SKM-1 treated with dmso at 0.1 percent for 144 hours (cell line): ENCODE measurements around the gene HSPA12B.

Experiments used
- DNase-seq: peaks from one replicate; lab custom pipeline; 2025; ENCODE audit not compliant: unreplicated experiment; lab: John Stamatoyannopoulos, UW

The HSPA12B gene

DNA sequence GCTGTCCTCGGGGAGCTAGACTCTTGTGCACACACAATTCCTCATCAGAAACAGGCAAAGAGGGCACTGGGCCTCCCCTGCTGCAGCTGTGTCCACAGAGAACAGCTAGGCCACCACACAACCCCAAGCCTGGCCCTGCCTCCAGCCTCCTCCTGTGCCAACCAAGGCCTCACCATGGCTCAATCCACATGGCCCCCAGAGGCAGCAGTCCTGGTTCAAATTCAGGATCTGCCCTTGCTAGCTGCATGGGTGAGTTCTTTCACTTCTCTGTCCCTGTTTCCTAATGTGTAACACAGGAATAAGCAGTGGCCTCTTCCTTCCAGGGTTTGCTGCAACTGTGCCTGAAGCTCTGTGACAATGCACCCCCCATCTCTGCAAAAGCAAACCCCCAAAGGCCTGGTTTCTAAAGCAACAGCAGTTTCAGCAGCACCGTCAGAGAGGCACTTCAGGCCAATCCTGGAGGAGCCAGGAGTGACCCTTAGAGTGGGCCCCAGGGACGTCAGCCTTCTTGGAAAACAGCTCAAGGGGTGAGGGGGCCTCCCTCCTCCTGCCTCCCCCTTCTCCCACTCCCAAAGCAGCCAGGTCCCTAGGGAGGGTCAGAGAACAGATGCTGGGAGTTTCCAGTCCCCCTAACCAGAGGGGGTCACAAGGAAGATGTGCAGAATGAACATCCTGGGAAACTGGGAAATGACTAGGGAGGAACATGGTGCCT, 32.8 kb downstream of the HSPA12B start:
- DNase-seq: no peak

DNA sequence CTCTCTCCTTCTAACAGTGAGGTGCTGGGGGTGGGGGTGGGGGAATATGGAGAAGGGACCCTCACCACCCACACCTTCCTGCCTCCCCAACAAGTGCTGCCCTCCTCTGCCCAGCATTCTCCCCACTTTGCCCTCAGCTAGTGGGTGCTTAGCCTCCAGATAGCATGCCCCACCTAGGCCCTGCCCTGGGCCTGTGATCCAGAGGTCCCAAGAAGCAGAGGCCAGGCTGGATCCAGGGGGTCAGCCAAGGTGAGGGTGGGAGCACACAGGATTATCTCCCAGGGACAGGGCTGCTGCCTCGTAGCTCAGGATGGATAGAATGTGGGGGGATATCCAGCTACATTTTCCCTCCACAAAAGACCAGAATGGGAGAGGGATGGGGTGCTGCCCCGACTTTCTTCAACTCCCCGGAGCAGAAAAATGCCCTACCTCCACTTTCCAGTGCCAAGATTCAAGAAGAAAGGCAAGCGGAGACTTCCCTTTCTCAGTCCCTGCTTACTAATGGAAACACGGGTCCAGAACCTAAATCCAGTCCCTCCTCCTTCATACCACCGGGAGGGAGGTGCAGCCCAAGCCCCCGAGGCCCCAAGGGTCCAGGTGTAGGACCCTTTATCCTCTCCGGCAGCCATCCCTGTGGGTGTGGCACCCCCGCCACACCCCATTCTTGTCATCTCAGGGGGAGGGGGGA, 34.1 kb downstream of the HSPA12B start:
- DNase-seq: no peak

DNA sequence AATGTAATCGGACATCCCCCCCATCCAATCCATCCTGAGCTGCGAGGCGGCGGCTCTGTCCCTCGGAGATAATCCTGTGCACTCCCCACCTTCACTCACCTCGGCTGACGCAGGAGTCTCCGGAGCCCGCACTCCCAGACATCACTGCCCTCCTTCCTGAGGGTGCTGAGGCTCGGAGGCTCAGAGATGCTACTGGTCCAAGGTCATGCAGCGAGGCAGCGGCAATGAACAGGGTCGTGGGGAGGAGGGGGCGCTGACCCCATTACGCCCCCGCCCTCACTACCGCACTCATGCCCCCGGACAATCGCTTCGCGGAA, 34.6 kb downstream of the HSPA12B start:
- no peak for DNase-seq

DNA sequence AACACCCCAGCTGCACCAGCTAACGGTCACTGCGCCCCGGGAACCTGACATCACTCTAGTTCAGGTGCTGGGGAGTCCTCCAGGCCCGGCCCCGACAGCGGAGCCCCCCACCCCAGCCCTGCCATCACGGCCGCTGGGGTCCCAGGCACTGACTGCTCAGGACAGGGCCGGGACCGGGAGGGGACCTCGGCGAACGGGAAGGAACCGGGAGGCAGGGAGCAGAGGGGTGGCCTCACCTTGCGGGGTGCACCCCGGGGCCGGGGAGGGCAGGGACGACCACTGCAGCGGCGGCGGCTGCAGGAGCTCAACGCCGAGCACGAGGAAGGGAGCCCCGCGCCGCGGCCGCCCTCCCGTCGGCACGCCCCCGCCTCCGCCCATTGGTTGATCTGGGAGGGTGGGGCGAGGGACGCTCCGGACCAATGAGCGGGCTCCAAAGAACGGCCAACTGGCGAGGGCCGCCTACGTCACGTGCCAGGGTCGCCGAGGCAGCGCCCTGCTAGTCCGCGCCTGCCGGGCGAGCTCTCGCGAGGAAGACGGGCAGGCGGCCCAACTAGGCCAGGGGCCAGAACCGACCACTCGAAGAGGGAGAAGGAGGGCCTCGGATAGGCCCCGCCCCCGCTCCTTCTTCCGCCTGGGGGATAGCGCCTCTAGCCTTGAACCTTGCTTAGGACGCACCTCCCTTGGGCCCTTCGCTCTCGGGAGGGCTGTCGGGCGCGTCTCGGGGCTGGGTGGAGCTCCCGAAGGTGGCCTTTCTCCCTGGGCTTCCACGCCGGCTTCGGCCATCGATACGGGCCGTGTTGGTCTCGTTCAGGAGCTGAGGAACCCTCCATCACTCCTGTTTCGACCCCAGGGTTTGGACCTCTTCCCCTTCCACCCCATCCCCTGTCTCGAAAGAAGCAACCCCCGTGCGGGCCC, 35.2 kb downstream of the HSPA12B start, which contains the start of gene ADISSP:
TSS of gene ADISSP (minus strand) at position 327 of the 915 bp plus-strand sequence. CDS start 7,653 bp downstream, outside the sequence.
- DNase-seq: peak; percentile 75

DNA sequence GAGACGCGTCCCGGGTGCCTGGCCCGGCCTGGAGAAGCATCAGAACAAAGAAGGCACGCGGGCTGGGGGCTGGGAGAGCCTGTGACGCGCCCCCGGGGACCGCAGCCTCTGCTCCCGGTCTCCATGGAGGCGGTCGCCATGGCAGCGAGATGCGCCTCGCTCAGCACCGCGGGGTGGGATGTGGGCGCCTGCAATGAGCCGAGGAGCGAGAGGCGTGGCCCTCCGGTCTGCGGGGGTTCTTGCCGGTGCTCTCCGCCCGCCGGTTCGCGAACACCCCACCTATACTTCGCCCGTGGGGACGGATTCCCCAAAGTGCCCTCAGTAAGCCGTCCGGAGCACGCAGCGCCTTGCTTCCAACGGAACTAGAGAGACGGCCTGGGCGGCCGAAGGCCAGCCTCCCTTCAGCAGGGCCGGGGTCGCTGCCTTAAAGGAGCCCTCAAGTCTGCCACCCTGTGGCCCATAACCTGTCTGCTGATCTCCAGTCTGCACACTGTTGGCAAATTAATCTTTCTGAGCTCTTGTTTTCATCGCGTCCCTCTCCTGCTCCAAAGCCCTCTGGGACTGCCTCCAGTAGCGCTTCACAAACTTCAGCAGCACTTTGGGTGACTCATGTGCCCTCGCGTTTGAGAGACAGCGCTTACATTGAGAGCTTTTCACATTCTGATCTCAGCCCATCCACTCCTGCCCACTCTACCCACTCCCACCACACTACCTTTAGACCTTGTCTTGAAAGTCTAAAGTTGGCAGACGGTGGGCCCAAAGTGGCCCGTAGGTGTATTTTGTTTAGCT, 36.1 kb downstream of the HSPA12B start:
- peak; percentile 44 for DNase-seq

DNA sequence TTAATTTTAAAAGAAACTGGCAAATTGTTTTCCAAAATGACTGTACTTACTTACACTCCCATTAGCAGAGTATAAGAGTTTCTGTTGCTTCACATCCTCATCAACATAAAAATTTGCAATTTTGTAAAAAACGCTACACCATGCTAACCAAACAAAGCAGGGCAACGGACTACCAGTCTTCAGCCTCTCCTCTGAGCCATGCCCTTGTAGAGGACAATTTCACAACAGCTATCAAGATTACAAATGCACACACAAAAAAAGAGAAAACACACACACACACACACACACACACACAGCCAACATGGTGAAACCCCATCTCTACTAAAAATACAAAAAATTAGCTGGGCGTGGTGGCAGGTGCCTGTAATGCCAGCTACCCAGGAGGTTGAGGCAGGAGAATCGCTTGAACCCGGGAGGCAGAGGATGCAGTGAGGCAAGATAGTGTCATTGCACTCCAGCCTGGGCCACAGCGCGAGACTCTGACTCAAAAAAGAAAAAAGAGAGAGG, 39.1 kb downstream of the HSPA12B start:
- no peak for DNase-seq

DNA sequence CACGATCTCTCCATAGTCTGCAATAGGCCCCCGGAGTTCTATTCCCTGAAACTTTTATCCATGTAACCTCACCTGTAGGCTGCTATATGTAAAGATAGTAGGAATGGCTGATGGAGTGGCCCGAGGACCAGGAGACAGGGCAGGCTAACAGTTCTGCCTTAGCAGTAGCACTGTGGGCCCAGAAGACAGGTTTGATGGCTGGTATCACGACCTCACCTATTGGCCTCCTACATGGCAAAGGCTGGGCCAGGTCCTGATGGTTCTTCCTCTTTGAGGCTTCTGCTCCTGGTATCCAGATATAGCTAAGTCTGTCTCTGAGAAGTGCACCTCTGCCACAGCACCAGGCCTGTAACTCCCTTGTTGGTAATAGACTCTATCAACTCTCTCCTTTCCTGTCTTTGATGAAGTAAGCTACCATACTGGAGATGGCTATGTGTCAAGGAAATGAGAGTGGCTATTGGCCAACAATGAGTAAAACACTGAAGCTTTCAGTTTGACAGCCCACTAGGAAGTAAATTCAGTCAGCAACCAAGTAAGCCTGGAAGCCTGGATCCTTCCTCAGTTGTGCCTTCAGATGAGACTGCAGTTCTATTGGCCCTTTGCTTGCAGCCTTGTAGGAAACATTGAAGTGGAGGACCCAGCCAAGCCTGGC, 43.1 kb downstream of the HSPA12B start:
- DNase-seq: no peak

DNA sequence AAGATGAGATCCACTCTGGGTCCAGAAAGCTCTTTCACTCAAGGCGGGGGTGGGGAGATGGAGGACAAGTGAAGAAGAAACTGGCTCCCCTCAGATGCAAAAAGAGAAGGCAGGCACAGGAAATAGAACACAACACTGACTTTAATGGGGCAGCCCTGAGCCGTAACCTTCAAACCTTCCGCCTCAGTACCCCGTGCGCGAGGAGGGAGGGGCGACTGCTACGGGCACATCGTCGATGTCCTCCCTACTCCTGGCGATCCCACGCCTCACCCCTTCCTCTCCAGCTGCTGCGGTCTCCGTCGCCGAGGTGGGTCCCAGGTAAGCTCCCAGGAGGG, 44.9 kb downstream of the HSPA12B start:
- no peak for DNase-seq

DNA sequence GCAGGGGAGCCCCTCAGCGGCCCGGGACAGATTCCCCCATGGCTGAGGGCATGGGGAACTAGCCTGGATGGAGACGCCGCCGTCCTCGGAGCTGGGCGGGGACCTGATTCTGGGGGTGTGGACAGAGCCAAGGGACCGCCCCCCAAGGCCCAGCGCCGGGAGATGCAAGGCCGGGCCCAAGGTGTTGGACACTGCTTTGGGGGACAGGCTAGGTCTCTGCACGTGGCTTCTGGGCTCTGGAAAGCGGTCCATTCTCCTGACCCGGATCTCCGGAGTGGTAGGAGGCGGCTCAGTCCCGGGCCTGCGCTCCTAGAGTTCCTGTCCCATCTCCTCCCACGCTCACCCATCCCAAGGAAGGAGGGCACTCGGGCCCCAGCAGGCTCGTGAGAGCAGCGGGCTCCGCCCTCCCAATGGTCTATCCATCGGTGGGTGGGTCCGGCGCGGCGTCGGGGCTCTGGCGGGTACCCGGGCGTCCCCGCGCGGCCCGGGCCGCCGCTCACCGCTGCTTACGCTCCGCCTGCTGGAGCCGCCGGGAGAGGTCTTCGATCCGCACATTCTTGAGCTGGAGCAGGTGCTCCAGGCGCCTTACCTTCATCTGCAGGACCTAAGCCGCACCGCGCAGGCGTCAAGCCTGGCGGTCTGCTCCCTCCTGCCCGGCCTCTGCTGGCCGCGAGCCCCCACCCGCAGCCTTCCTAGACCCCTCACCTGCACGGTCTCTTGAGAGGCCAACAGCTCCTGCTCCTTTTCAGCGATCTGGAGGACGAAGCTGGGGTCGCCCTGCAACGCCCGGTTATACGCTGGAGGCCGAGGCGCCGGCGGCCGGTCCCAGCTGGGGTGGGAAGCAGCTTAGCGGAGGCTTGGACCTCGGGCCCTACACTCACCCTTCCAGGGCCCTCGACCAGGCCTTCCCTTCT, 45.5 kb downstream of the HSPA12B start:
- DNase-seq: no peak

DNA sequence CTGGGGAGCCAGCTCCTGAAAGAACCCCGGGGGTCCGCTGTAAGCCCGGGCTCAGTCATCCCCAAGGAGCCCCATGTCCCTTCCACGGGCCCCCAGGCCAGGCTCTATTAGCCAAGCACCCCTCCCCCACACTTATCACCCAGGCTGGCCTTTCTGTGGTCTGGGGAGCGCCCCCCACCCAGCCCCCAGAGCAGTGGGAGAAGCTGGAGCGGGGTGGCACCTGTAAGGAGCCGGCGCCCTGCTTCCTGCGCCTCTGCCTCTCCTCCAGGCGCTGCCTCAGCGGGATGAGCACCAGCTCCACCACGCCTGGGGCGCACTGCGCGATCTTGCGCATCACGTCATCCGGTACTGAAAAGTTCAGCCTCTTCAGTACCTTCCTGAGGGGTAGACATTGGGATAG, 46.5 kb downstream of the HSPA12B start:
- DNase-seq: no peak

DNA sequence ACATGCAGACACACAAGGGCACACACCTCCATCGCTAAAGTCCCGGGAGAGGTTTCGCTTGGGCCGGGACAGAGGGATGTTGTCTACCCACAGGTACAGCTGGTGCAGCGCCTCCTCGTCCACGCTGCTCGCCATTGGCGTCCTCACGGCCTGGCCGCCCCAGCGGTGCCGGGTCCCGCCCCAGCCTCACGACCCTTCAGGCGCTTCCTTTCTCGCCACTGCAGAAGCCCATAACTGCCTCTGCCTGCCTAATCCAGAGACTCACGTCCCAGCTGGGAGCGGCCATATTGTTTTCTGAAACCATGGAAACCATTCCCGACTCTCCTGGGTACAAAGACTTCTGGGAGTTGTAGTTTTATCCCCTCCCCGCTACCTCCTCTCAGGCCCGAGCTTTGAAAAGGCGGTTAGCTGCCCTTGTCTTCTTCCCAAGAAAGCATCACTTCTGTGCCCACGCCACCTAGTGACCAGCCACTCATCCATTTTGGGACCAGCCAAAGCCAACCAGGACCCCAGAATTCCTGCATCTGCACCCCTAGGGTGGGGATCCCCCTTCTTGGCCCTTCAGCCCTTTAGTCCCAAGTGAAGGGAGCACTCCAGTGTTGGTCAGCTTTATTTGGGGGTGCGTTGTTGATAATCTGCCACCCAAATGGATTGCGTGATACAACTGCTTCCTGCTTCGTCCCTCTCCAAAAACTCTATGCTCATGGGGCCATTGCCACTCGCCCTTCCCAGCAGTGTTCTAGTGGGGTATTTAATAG, 48.8 kb downstream of the HSPA12B start, which contains the start of gene SPEF1:
TSS of gene SPEF1 (minus strand) at position 296 of the 758 bp plus-strand sequence. CDS start at position 135, 161 bp downstream.
- DNase-seq: peak; percentile 58

DNA sequence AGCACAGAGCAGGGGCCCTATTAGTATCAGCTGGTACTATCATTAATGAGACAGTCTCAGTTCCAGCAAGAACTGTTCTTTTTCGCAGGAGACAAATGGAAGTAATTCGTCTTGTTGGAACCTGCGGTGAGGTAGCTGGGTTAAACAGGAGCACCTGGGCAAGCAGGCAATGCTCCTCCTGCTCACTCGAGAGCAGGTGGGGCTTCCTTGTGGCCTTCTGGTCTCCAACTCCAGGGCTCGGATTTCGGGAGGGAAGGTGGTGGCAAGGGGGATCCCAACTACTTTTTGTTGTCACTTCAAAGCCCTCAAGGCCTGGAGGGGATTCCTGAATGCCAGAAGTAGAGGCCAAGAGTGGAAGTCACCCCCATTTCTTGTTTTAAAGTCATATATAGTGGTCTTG, 50.1 kb downstream of the HSPA12B start:
- no peak for DNase-seq

DNA sequence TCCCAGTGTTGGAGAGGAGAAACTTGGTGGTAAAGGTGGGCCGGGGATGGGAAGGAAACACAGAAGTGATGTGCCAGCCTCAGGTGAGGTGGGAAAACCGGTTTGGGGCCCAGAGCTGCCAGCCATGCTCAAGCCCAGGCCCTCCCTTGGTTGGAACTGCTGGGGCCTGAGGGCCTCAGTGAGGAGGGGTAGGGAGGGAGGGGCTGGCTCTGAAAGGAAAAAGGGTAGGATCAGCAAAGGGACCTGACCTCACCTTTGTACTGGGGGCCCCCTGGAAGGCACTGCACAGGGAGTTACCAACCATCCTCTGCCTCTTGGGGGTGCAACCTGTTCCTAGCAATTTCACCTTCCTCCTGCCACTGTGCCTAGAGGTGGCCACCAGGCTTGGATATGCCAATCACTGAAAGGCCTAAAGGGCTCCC, 50.6 kb downstream of the HSPA12B start:
- no peak for DNase-seq

DNA sequence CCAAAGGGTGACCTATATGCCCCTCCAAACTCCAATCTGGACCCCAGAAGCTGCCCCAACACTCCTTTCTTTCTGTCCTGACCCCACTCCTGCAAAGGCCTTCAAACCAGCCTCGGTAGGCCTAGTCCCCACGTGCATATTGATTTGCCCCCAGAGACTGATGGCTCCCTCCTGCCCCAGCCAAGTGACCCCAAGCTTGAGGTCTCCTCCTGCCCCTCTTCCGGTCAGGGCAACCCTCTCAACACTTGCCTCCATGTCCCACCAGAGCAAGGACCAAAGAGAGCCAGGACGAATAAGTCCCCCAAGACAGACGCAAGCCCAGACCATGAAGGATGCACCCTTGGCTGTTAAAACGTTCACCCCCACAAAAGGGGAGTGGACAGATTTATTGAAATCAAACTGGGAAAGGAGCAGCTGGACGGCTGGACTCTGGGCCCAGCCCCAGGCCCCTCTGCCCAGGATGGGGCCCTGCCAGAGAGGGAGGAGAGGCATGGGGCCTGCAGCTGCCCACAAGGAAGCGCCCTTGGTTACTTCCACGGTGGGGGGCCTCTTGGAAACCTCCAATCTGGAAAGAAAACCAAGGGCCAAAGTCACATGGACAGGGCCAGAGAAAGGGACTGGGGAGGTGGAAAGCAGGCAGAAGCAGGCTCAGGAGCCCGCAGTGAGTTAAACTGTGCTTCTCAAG, 51.2 kb downstream of the HSPA12B start:
- no peak for DNase-seq

DNA sequence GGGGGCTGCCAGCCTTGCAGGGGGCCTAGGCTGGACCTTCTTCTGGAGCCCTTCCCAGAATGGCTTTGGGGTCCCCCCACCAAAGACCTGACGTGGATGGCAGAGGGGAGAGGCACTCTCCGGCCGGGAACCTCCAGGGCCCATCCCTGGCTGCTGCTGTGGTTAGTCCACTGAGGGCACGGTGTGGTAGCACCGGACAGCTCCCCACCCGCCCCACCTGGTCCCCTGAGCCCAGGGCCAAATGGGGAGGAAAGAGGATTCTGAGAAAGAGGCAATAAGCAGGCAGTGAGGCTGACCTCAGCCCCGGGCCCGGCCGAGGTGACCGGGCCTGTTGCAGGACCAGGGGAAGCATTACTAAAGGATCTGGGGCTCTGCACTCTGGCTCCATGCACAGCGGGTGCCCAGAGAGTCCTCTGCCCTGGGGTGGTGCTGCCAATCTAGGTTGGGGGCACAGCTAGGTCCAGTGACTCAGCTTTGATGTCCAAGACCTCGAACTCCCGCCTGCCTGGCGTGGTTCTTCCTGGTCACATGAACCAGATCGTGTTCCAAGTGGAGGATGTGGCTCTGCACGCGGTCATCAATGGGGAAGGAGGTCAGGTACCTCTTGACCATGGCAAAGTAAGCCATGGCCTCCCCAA, 51.9 kb downstream of the HSPA12B start:
- DNase-seq: no peak

DNA sequence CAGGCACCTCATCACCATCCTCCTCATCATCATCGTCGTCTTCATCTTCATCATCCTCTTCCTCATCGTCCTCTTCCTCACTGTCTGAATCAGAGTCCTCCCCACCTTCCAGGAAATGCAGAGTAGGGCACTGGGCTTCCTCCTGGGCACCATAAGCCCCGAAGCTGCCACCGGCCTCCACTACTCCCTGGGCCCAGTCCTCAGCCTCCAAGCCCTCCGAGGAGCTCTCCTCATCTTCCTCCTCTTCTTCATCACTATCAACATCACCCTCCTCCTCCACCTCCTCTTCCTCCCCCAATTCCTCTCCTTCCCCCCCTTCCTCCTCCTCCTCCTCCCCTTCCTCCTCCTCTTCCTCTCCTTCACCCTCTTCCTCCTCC, 52.4 kb downstream of the HSPA12B start:
- no peak for DNase-seq
